ENCODE results near the gene NPAS4. TPM values are rescaled to one million over a fixed set of nuclear protein-coding genes. Genes with fewer than 3 reads are reported as not detected.

Gene NPAS4
- polyA plus RNA-seq, 1 donor (not counting 4 experiments of a cell fraction or from before 2014, with no cell fraction given) = not detected

DNA sequence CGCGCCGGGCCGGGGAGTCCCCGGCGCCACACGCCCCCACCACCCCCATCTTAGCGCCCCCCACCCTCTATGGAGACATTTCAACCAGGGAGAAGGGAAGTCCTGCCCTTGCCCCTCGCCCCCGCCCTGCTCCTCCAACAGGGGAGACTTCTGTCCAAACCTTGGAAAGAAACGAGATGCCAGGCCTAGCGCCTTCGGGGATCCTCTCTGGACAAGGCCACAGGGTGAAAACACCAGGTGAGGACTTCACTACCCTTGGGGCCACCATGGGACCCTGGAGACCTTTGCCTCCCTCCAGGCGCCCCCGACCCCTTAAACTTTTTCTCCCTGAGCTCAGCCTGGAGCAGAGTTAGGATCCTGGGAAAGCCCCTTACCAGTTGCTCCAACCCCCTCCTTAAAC, 11.6 kb upstream of the NPAS4 start:
- dilution Hi-C loops (cut with MboI; ENCODE audit: extremely low pct_ligation_motif_present, low sequenced_read_pairs) = no loop called here
- Histone ChIP-seq H3K27me3 (ENCODE audit: control insufficient read depth, extremely low read depth, insufficient read depth, low read length) (peaks cover 52% of the 10 kb centered on the region), H3K4me3 (ENCODE audit: control insufficient read depth in 2 of 3, extremely low read depth in 1 of 3, insufficient read depth in 2 of 3, low read depth in 1 of 3, low read length in 3 of 3) (no peak overlapping the region), H2AFZ (ENCODE audit: control insufficient read depth, low read length) (no peak overlapping the region), H3K36me3 (ENCODE audit: control insufficient read depth in 2 of 2, extremely low read depth in 1 of 2, insufficient read depth in 2 of 2, low read length in 2 of 2) (no peaks in the 10 kb centered on the region), H3K9ac (ENCODE audit: control insufficient read depth, extremely low read depth, insufficient read depth, low read length) (no peak overlapping the region), H4K20me1 (ENCODE audit: control insufficient read depth, extremely low read depth, insufficient read depth, low read length) (no peaks in the 10 kb centered on the region), H3K4me2 (ENCODE audit: control insufficient read depth, extremely low read depth, insufficient read depth, low read depth, low read length) (no peak overlapping the region), H3K79me2 (ENCODE audit: control insufficient read depth, insufficient read depth, low read length) (no peaks in the 10 kb centered on the region), H3K9me3 (ENCODE audit: control insufficient read depth, low read depth, low read length) (no peaks in the 10 kb centered on the region), H3K27ac (ENCODE audit: control insufficient read depth, insufficient read depth, low read length) (no peak overlapping the region), H3K9me1 (ENCODE audit: control insufficient read depth, extremely low read depth, insufficient read depth, low read length) (no peaks in the 10 kb centered on the region), H3K4me1 (ENCODE audit: control insufficient read depth, extremely low read depth, insufficient read depth, low read length) (peaks cover 2% of the 10 kb centered on the region)
- no peak for DNase-seq (ENCODE audit: low read depth, low spot score)
- FAIRE-seq = no peak
- TF ChIP-seq EZH2 (IDR thresholded peaks at IDR 0.05; ENCODE audit: low read length) = no peak
- no peak for TF ChIP-seq CTCF (optimal IDR thresholded peaks at IDR 0.05 in 1 of 3, IDR thresholded peaks at IDR 0.05 in 1 of 3, conservative IDR thresholded peaks at IDR 0.05 in 1 of 3; ENCODE audit: extremely low read depth in 1 of 3, insufficient read depth in 2 of 3, low read length in 3 of 3)

GRCh38 chr11:66410191-66410590, 10.6 kb upstream of the NPAS4 start:
- Histone ChIP-seq H3K36me3 (ENCODE audit: control insufficient read depth in 2 of 2, extremely low read depth in 1 of 2, insufficient read depth in 2 of 2, low read length in 2 of 2) (no peaks in the 10 kb centered on the region), H3K4me2 (ENCODE audit: control insufficient read depth, extremely low read depth, insufficient read depth, low read depth, low read length) (no peak overlapping the region), H3K9me3 (ENCODE audit: control insufficient read depth, low read depth, low read length) (no peaks in the 10 kb centered on the region), H2AFZ (ENCODE audit: control insufficient read depth, low read length) (no peak overlapping the region), H3K4me1 (ENCODE audit: control insufficient read depth, extremely low read depth, insufficient read depth, low read length) (peaks cover 2% of the 10 kb centered on the region), H3K27ac (ENCODE audit: control insufficient read depth, insufficient read depth, low read length) (no peak overlapping the region), H4K20me1 (ENCODE audit: control insufficient read depth, extremely low read depth, insufficient read depth, low read length) (no peaks in the 10 kb centered on the region), H3K9me1 (ENCODE audit: control insufficient read depth, extremely low read depth, insufficient read depth, low read length) (no peaks in the 10 kb centered on the region), H3K79me2 (ENCODE audit: control insufficient read depth, insufficient read depth, low read length) (no peaks in the 10 kb centered on the region), H3K4me3 (ENCODE audit: control insufficient read depth in 2 of 3, extremely low read depth in 1 of 3, insufficient read depth in 2 of 3, low read depth in 1 of 3, low read length in 3 of 3) (no peak overlapping the region), H3K27me3 (ENCODE audit: control insufficient read depth, extremely low read depth, insufficient read depth, low read length) (peaks cover 56% of the 10 kb centered on the region), H3K9ac (ENCODE audit: control insufficient read depth, extremely low read depth, insufficient read depth, low read length) (no peak overlapping the region)
- DNase-seq (ENCODE audit: low read depth, low spot score) (no peak), FAIRE-seq (no peak)
- TF ChIP-seq CTCF (optimal IDR thresholded peaks at IDR 0.05 in 1 of 3, IDR thresholded peaks at IDR 0.05 in 1 of 3, conservative IDR thresholded peaks at IDR 0.05 in 1 of 3; ENCODE audit: extremely low read depth in 1 of 3, insufficient read depth in 2 of 3, low read length in 3 of 3) (no peak), EZH2 (IDR thresholded peaks at IDR 0.05; ENCODE audit: low read length) (no peak)
- dilution Hi-C loops (cut with MboI; ENCODE audit: extremely low pct_ligation_motif_present, low sequenced_read_pairs) = no loop called here
